ENCODE measurements around the gene PDE2A. TPM values are rescaled to one million over a fixed set of nuclear protein-coding genes. Genes with fewer than 3 reads are reported as not detected.

The PDE2A gene
- total RNA-seq, 1 donor: 0.36 TPM

DNA sequence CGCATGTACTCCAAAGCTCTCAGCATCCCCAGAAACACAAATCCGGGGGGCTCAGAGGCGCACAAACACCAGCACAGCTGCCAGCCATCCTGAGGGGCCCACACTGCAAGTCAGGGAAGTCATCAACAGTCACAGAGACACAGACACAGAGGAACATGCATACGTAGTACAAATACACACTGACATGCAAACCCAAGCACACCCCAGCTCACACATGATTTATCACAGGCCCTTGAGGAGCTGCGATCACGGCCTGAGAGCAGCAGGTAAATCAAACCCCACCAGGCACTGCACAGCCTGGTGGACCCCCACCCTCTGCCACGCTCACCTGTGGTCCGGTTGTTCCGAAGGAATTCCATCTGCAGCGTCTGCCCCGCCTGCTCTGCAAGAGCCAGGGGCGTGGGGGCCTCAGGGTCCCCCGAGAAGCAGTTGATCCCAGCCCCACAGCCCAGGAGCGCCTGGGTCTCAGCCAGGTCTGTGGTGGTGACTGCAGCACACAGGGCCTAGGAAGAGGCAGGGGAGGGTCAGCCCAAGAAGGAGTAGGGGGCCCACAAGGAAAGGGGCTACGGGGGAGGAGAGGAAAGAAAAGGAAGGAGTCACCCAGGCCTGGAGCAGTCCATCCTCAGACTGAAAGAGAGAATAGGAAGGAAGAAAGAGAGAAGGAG lies 28.5 kb upstream of the PDE2A start:
- Histone ChIP-seq H3K4me1 (ENCODE audit: insufficient read depth, low read length) (peaks cover 14% of the 10 kb centered on the region), H3K27me3 (ENCODE audit: insufficient read depth, low read length) (no peaks in the 10 kb centered on the region), H3K9me3 (ENCODE audit: low read depth, low read length) (no peaks in the 10 kb centered on the region), H3K36me3 (ENCODE audit: insufficient read depth, low read length) (peaks cover 39% of the 10 kb centered on the region), H2AFZ (ENCODE audit: low read length) (no peak overlapping the region), H4K20me1 (ENCODE audit: insufficient read depth, low read length) (peaks cover 46% of the 10 kb centered on the region), H3K79me2 (ENCODE audit: insufficient read depth, low read length) (no peaks in the 10 kb centered on the region), H3K27ac (ENCODE audit: low read depth, low read length) (no peak overlapping the region), H3K4me3 (ENCODE audit: insufficient read depth, low read length) (no peak overlapping the region), H3K4me2 (ENCODE audit: insufficient read depth, low read length) (no peak overlapping the region)
- DNase-seq (ENCODE audit: insufficient read length, low spot score, missing footprints): no peak
- TF ChIP-seq, protein P1, sequence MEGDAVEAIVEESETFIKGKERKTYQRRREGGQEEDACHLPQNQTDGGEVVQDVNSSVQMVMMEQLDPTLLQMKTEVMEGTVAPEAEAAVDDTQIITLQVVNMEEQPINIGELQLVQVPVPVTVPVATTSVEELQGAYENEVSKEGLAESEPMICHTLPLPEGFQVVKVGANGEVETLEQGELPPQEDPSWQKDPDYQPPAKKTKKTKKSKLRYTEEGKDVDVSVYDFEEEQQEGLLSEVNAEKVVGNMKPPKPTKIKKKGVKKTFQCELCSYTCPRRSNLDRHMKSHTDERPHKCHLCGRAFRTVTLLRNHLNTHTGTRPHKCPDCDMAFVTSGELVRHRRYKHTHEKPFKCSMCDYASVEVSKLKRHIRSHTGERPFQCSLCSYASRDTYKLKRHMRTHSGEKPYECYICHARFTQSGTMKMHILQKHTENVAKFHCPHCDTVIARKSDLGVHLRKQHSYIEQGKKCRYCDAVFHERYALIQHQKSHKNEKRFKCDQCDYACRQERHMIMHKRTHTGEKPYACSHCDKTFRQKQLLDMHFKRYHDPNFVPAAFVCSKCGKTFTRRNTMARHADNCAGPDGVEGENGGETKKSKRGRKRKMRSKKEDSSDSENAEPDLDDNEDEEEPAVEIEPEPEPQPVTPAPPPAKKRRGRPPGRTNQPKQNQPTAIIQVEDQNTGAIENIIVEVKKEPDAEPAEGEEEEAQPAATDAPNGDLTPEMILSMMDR (IDR thresholded peaks at IDR 0.05; ENCODE audit: extremely low read depth, low read depth, low read length): no peak

DNA sequence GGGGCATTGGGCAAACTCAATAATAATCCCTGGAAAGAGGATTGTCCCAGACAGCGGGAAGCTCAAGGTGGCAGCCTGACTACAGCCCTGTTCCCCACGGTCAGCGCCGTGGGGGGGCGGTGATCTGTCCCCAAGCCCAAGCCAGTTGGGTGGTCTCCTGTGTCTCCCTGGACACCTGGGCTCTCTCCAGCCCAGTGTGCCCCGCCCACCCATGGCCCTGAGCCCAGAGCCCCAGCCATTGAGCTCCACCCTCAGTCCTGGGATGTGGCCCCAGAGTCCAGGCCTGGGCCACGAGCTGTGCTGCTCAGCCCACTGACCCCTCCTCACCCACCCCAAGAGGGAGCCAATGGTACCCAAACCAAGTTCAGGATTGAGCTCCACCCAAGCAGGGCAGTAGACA lies 27.9 kb upstream of the PDE2A start:
- Histone ChIP-seq H3K9me3 (ENCODE audit: low read depth, low read length) (no peaks in the 10 kb centered on the region), H3K4me1 (ENCODE audit: insufficient read depth, low read length) (peaks cover 14% of the 10 kb centered on the region), H3K79me2 (ENCODE audit: insufficient read depth, low read length) (no peaks in the 10 kb centered on the region), H3K27ac (ENCODE audit: low read depth, low read length) (no peak overlapping the region), H3K36me3 (ENCODE audit: insufficient read depth, low read length) (peaks cover 41% of the 10 kb centered on the region), H2AFZ (ENCODE audit: low read length) (no peak overlapping the region), H3K4me2 (ENCODE audit: insufficient read depth, low read length) (no peak overlapping the region), H3K27me3 (ENCODE audit: insufficient read depth, low read length) (no peaks in the 10 kb centered on the region), H3K4me3 (ENCODE audit: insufficient read depth, low read length) (no peak overlapping the region), H4K20me1 (ENCODE audit: insufficient read depth, low read length) (peaks cover 40% of the 10 kb centered on the region)
- no peak for DNase-seq (ENCODE audit: insufficient read length, low spot score, missing footprints)
- TF ChIP-seq, protein P1 (IDR thresholded peaks at IDR 0.05; ENCODE audit: extremely low read depth, low read depth, low read length): no peak

DNA sequence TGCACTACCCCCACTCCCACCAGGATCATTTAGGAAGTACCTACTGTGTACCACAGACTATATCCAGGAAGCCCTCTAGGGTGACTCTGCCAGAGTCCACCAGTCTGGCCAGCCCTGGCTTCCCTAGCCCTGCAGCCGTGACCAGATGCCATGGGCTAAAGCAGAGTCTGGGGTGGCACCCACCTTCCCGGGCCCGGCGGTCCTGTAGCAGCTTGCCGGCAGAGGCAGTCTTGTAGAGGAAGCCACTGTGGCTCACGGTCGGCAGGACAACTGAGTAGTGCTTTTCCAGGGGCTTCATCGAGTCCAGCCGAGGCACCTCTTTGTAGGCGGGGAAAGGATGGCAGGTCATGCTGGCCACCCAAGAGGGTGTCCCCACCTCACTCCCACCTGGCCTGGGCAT lies 27.2 kb upstream of the PDE2A start:
- Histone ChIP-seq H2AFZ (ENCODE audit: low read length) (no peak overlapping the region), H3K36me3 (ENCODE audit: insufficient read depth, low read length) (peaks cover 43% of the 10 kb centered on the region), H4K20me1 (ENCODE audit: insufficient read depth, low read length) (peaks cover 35% of the 10 kb centered on the region), H3K79me2 (ENCODE audit: insufficient read depth, low read length) (no peaks in the 10 kb centered on the region), H3K4me3 (ENCODE audit: insufficient read depth, low read length) (no peak overlapping the region), H3K9me3 (ENCODE audit: low read depth, low read length) (no peaks in the 10 kb centered on the region), H3K27me3 (ENCODE audit: insufficient read depth, low read length) (no peaks in the 10 kb centered on the region), H3K4me1 (ENCODE audit: insufficient read depth, low read length) (peaks cover 14% of the 10 kb centered on the region), H3K27ac (ENCODE audit: low read depth, low read length) (no peak overlapping the region), H3K4me2 (ENCODE audit: insufficient read depth, low read length) (no peak overlapping the region)
- DNase-seq (ENCODE audit: insufficient read length, low spot score, missing footprints): no peak
- TF ChIP-seq, protein P1 (IDR thresholded peaks at IDR 0.05; ENCODE audit: extremely low read depth, low read depth, low read length): no peak

DNA sequence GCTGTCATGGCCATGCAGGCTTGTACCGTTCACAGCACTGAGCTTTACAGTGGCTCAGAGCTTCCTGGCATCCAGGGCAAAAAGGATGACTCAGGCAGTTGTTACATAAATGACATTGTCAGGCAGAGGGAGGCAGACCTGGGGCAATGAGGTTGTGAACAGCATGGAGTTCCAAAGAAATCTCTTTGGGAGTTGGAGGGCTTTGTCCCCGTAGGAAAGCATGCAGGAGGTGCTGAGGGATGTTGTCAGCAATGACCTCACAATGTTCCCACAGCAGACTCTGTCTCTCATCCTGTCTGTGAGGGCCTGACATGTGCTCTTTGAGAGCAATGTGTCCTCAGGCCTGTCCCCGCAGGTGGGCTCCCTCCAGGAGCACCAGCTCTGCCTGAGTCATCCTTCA lies 25.9 kb upstream of the PDE2A start:
- H3K79me2 ChIP-seq (ENCODE audit: insufficient read depth, low read length): no peaks in the 10 kb centered on the region
- no peak overlapping the region for H3K4me3 ChIP-seq (ENCODE audit: insufficient read depth, low read length)
- H3K4me1 ChIP-seq (ENCODE audit: insufficient read depth, low read length): peaks cover 14% of the 10 kb centered on the region
- H3K9me3 ChIP-seq (ENCODE audit: low read depth, low read length): no peaks in the 10 kb centered on the region
- peaks cover 56% of the 10 kb centered on the region for H3K36me3 ChIP-seq (ENCODE audit: insufficient read depth, low read length)
- no peak overlapping the region for H2AFZ ChIP-seq (ENCODE audit: low read length)
- H3K27ac ChIP-seq (ENCODE audit: low read depth, low read length): peak overlapping the region; percentile 35
- DNase-seq (ENCODE audit: insufficient read length, low spot score, missing footprints): peak; percentile 98
- H3K27me3 ChIP-seq (ENCODE audit: insufficient read depth, low read length): no peaks in the 10 kb centered on the region
- peaks cover 34% of the 10 kb centered on the region for H4K20me1 ChIP-seq (ENCODE audit: insufficient read depth, low read length)
- TF ChIP-seq, protein P1 (IDR thresholded peaks at IDR 0.05; ENCODE audit: extremely low read depth, low read depth, low read length): no peak
- no peak overlapping the region for H3K4me2 ChIP-seq (ENCODE audit: insufficient read depth, low read length)
